Right atrium auricular region (tissue), 2 donors: Measurements from ENCODE around the gene OR51B6. TPM values are rescaled to one million over a fixed set of nuclear protein-coding genes. Genes with fewer than 3 reads are reported as not detected.

ENCODE experiments used
- DNase-seq: peaks from one replicate; pipeline ENCODE4 v3.0.0-alpha.2; 2019; ENCODE audit warnings: low spot score
- H3K27ac ChIP-seq, 2 donors: fragments of 200-600 bp; sonication (generic); 1 replicate in 1 of 2; 2 replicates in 1 of 2; pipeline ENCODE4 v1.5.1; 2016 to 2019
- H3K27me3 ChIP-seq, 2 donors: fragments of 200-600 bp; sonication (generic); one replicate each; pipeline versions ENCODE4 v1.5.1 to v1.6.0; 2017 to 2019
- H3K36me3 ChIP-seq: fragments of 200-600 bp; sonication (generic); one replicate; pipeline ENCODE4 v1.5.1; 2016
- H3K4me1 ChIP-seq, 2 donors: fragments of 200-600 bp; sonication (generic); one replicate each; pipeline versions ENCODE4 v1.5.1 to v1.6.0; 2017 to 2019
- H3K4me3 ChIP-seq, 2 donors: fragments of 200-600 bp; sonication (generic); 1 replicate in 1 of 2; 2 replicates in 1 of 2; pipeline ENCODE4 v1.5.1; 2017 to 2019; ENCODE audit warnings: mild to moderate bottlenecking in 1 of 2, moderate library complexity in 1 of 2
- H3K9me3 ChIP-seq, 2 donors: fragments of 200-600 bp; sonication (generic); one replicate each; pipeline ENCODE4 v1.5.1; 2019
- CTCF ChIP-seq, 2 donors: fragments of 200-600 bp; sonication (generic); IDR thresholded peaks; one replicate each; pipeline ENCODE4 v1.5.1; 2019; ENCODE audit warnings: antibody characterized with exemption in 2 of 2
- total RNA-seq, 2 donors: library from RNA; depleted of rRNA; stranded (reverse); fragments of >200 nt; gene quantifications; one replicate each; pipeline ENCODE4 v1.1.0, GENCODE V29; 2016

The OR51B6 gene
- total RNA-seq, 2 donors from 2014 or later: not detected

GRCh38 chr11:5398936-5399335, 47.6 kb downstream of the OR51B6 start:
- no peak for DNase-seq
- TF ChIP-seq CTCF (IDR thresholded peaks at IDR 0.05): no peak
- Histone ChIP-seq H3K27me3 (no peaks in the 10 kb centered on the region), H3K9me3 (no peaks in the 10 kb centered on the region), H3K27ac (no peak overlapping the region), H3K36me3 (no peaks in the 10 kb centered on the region), H3K4me1 (no peaks in the 10 kb centered on the region), H3K4me3 (no peak overlapping the region)

Other genes starting within 250 kb of the OR51B6 start
- gene OR52A5, start 213.2 kb upstream of the OR51B6 start, total RNA-seq: not detected
- not detected for gene OR52A1, start 196.8 kb upstream of the OR51B6 start, total RNA-seq
- not detected for gene OR51V1, start 150.8 kb upstream of the OR51B6 start, total RNA-seq
- gene HBB, start 124.4 kb upstream of the OR51B6 start, total RNA-seq: 1,000 to 10,000 TPM; 1,514 to 1,650 TPM
- gene HBD, start 117.0 kb upstream of the OR51B6 start, total RNA-seq: 1 to 10 TPM; 2.1 to 2.4 TPM
- not detected for gene HBG1, start 101.7 kb upstream of the OR51B6 start, total RNA-seq
- gene HBG2, start 96.7 kb upstream of the OR51B6 start, total RNA-seq: under 1 TPM in 1 of 2 donors, not detected in 1; 0.90 TPM
- not detected for gene HBE1, start 81.6 kb upstream of the OR51B6 start, total RNA-seq
- not detected for gene OR51B4, start 49.6 kb upstream of the OR51B6 start, total RNA-seq
- gene OR51B2, start 27.2 kb upstream of the OR51B6 start, total RNA-seq: not detected
- gene OR51B5, start 8.0 kb upstream of the OR51B6 start, total RNA-seq: not detected
- gene OR51M1, start 32.3 kb downstream of the OR51B6 start, total RNA-seq: not detected
- not detected for gene OR51Q1, start 70.6 kb downstream of the OR51B6 start, total RNA-seq
- not detected for gene OR51I1, start 90.0 kb downstream of the OR51B6 start, total RNA-seq
- not detected for gene OR51I2, start 97.8 kb downstream of the OR51B6 start, total RNA-seq
- gene OR52D1, start 137.2 kb downstream of the OR51B6 start, total RNA-seq: not detected
- gene UBQLN3, start 158.4 kb downstream of the OR51B6 start, total RNA-seq: not detected
- gene UBQLNL, start 165.2 kb downstream of the OR51B6 start, total RNA-seq: under 1 TPM in 1 of 2 donors, not detected in 1; 0.30 TPM
- gene OR52H1, start 197.0 kb downstream of the OR51B6 start, total RNA-seq: not detected
- not detected for gene OR52B6, start 229.4 kb downstream of the OR51B6 start, total RNA-seq
- 1 to 10 TPM; 1.3 TPM for gene TRIM6, start 245.1 kb downstream of the OR51B6 start, total RNA-seq